Stimulated activated naive CD4-positive, alpha-beta T cell (primary cell): ENCODE measurements around the gene RCAN2.
"Not testable (repeated sequence)": the region's sequence is repeated elsewhere in the genome, so short reads cannot be mapped to it uniquely, and the experiment has no call there.

ENCODE experiments used
- DNase-seq, 6 experiments: peaks; one replicate each; lab custom pipeline; 2025; lab: John Stamatoyannopoulos, UW

Gene RCAN2

GRCh38 chr6:46387728-46388127, 103.5 kb downstream of the RCAN2 start:
- DNase-seq = not testable (repeated sequence)

GRCh38 chr6:46381579-46381978, 109.7 kb downstream of the RCAN2 start:
- no peak for DNase-seq

GRCh38 chr6:46381057-46381456, 110.2 kb downstream of the RCAN2 start:
- no peak for DNase-seq

GRCh38 chr6:46380152-46380807, 111.0 kb downstream of the RCAN2 start:
- DNase-seq = no peak

GRCh38 chr6:46378882-46379416, 112.3 kb downstream of the RCAN2 start:
- DNase-seq = no peak

- DNase-seq = no peak
Observed at GRCh38 chr6:46378161-46378881, 112.9 kb downstream of the RCAN2 start.

GRCh38 chr6:46377209-46377608, 114.0 kb downstream of the RCAN2 start:
- no peak for DNase-seq

GRCh38 chr6:46376562-46377061, 114.6 kb downstream of the RCAN2 start:
- DNase-seq = no peak

GRCh38 chr6:46370622-46371021, 120.6 kb downstream of the RCAN2 start:
- no peak for DNase-seq

- DNase-seq = no peak
Observed at GRCh38 chr6:46368169-46368536, 123.1 kb downstream of the RCAN2 start.

- DNase-seq = no peak
Observed at GRCh38 chr6:46367354-46368168, 123.7 kb downstream of the RCAN2 start.

GRCh38 chr6:46366190-46366900, 124.9 kb downstream of the RCAN2 start:
- no peak for DNase-seq

- DNase-seq = no peak
Observed at GRCh38 chr6:46357591-46357990, 133.7 kb downstream of the RCAN2 start.

GRCh38 chr6:46356543-46356942, 134.7 kb downstream of the RCAN2 start:
- DNase-seq = no peak

GRCh38 chr6:46353528-46353927, 137.7 kb downstream of the RCAN2 start:
- no peak for DNase-seq

GRCh38 chr6:46352541-46353268, 138.5 kb downstream of the RCAN2 start:
- no peak for DNase-seq

GRCh38 chr6:46350714-46351113, 140.5 kb downstream of the RCAN2 start:
- DNase-seq = no peak

GRCh38 chr6:46347669-46348068, 143.6 kb downstream of the RCAN2 start:
- no peak for DNase-seq

- no peak for DNase-seq
Observed at GRCh38 chr6:46340246-46340645, 151.0 kb downstream of the RCAN2 start.

- no peak for DNase-seq
Observed at GRCh38 chr6:46338131-46338530, 153.1 kb downstream of the RCAN2 start.

- DNase-seq = no peak
Observed at GRCh38 chr6:46334442-46334841, 156.8 kb downstream of the RCAN2 start.
